HCT116 (cell line): Measurements from ENCODE around the gene IQGAP3. TPM values are rescaled to one million over a fixed set of nuclear protein-coding genes. Genes with fewer than 3 reads are reported as not detected.

Experiments
- ATAC-seq: fragments of 200-7000 bp; cut with Tn5 transposase; 2 replicates; pipeline ENCODE4 v1.9.1; 2020; ENCODE audit warnings: mild to moderate bottlenecking, moderate library complexity
- BruUV-seq: library from RNA; stranded (reverse); fragments of 400-500 nt; replicated peaks from 2 replicates; lab custom pipeline; 2021; lab: Mats Ljungman, UMichigan
- CTCF ChIA-PET: fragments of 300-600 bp; sonication (Branson Sonifier 250); formaldehyde crosslinking; loops from one replicate; lab custom pipeline; 2021; ENCODE audit warnings: antibody characterized with exemption; lab: Charles Lee
- POLR2A ChIA-PET: fragments of 300-600, 350-600 bp; sonication (Branson Sonifier 250); formaldehyde crosslinking; loops from one replicate; lab custom pipeline; 2021; ENCODE audit warnings: antibody characterized with exemption; lab: Charles Lee
- RAD21 ChIA-PET, 2 experiments: fragments of 300-600 bp; sonication (Branson Sonifier 250); formaldehyde crosslinking; loops; one replicate each; lab custom pipeline; 2023; ENCODE audit warnings: low total read pairs in 2 of 2; ENCODE audit not compliant: uncharacterized antibody in 2 of 2, unreplicated experiment in 2 of 2, low non-redundant PET in 1 of 2; lab: Charles Lee
- DNase-seq: peaks from one replicate; pipeline ENCODE4 v3.0.0-alpha.2; 2010; ENCODE audit warnings: low read depth, low spot score
- H2AFZ ChIP-seq: fragments of 200-600 bp; shearing (Covaris generic), sonication (generic); 2 replicates; pipeline ENCODE4 v1.6.1; 2017; ENCODE audit warnings: low read depth, mixed run types, mixed read lengths, antibody characterized with exemption, low read length; ENCODE audit not compliant: poor library complexity, severe bottlenecking
- H3K27ac ChIP-seq: 2 replicates; pipeline ENCODE4 v1.5.1; 2012; ENCODE audit warnings: low read depth, low read length
- H3K27me3 ChIP-seq: fragments of 200-600 bp; sonication (generic); 2 replicates; pipeline ENCODE4 v1.6.1; 2016; ENCODE audit warnings: mixed run types, low read length, mixed read lengths; ENCODE audit not compliant: insufficient read depth
- H3K36me3 ChIP-seq, 2 experiments: fragments of 200-500 bp in 1 of 2; fragments of 200-600 bp in 1 of 2; sonication (Bioruptor generic) in 1 of 2; sonication (generic) in 1 of 2; 2 replicates each; pipeline versions ENCODE4 v1.5.1 to v1.6.1; 2014 to 2016; ENCODE audit warnings: low read length in 2 of 2, inconsistent platforms in 1 of 2, mixed read lengths in 1 of 2, mixed run types in 1 of 2; ENCODE audit not compliant: insufficient read depth in 2 of 2, control insufficient read depth in 1 of 2
- H3K4me1 ChIP-seq, 2 experiments: fragments of 200-600 bp in 1 of 2; sonication (generic) in 1 of 2; 2 replicates each; pipeline versions ENCODE4 v1.5.1 to v1.6.1; 2012 to 2017; ENCODE audit warnings: low read length in 2 of 2, inconsistent platforms in 1 of 2, mild to moderate bottlenecking in 1 of 2, mixed read lengths in 1 of 2, mixed run types in 1 of 2, moderate library complexity in 1 of 2; ENCODE audit not compliant: insufficient read depth in 2 of 2, control insufficient read depth in 1 of 2
- H3K4me2 ChIP-seq: fragments of 200-600 bp; sonication (generic); 2 replicates; pipeline ENCODE4 v1.6.1; 2017; ENCODE audit warnings: mixed run types, low read length, mixed read lengths
- H3K4me3 ChIP-seq, 2 experiments: fragments of 200-600 bp in 1 of 2; sonication (generic) in 1 of 2; replicated peaks in 1 of 2; 2 replicates each; pipeline ENCODE4 v1.5.1; 2011 to 2016; ENCODE audit warnings: low read length in 2 of 2, control low read depth in 1 of 2, low read depth in 1 of 2, mild to moderate bottlenecking in 1 of 2, mixed read lengths in 1 of 2, mixed run types in 1 of 2
- H3K79me2 ChIP-seq: fragments of 200-600 bp; sonication (generic); 2 replicates; pipeline ENCODE4 v1.6.1; 2017; ENCODE audit warnings: mild to moderate bottlenecking, mixed run types, low read length, moderate library complexity, mixed read lengths; ENCODE audit not compliant: insufficient read depth
- H3K9ac ChIP-seq: fragments of 200-600 bp; sonication (generic); 2 replicates; pipeline ENCODE4 v1.6.1; 2016; ENCODE audit warnings: low read length, mixed read lengths
- H3K9me2 ChIP-seq: fragments of 200-600 bp; sonication (generic), shearing (Covaris generic); 2 replicates; pipeline ENCODE4 v1.6.1; 2017; ENCODE audit warnings: mixed run types, mild to moderate bottlenecking, moderate library complexity; ENCODE audit not compliant: insufficient read depth
- H3K9me3 ChIP-seq, 2 experiments: fragments of 200-500 bp in 1 of 2; fragments of 200-600 bp in 1 of 2; sonication (Bioruptor generic) in 1 of 2; sonication (generic) in 1 of 2; 2 replicates each; pipeline ENCODE4 v1.6.1; 2014 to 2017; ENCODE audit warnings: low read length in 2 of 2, mixed read lengths in 2 of 2, inconsistent platforms in 1 of 2, low read depth in 1 of 2, mild to moderate bottlenecking in 1 of 2, mixed run types in 1 of 2, moderate library complexity in 1 of 2; ENCODE audit not compliant: control insufficient read depth in 1 of 2, insufficient read depth in 1 of 2
- H4K20me1 ChIP-seq: fragments of 200-600 bp; sonication (generic), shearing (Covaris generic); 2 replicates; pipeline ENCODE4 v1.6.1; 2017; ENCODE audit warnings: mixed run types, mild to moderate bottlenecking, moderate library complexity; ENCODE audit not compliant: insufficient read depth
- CEBPB ChIP-seq: IDR thresholded peaks from 2 replicates; pipeline ENCODE4 v1.6.1; 2012; ENCODE audit warnings: low read depth
- ELF1 ChIP-seq: IDR thresholded peaks from 2 replicates; pipeline ENCODE4 v1.6.1; 2012; ENCODE audit warnings: low read depth, borderline replicate concordance
- JUND ChIP-seq: IDR thresholded peaks from 2 replicates; pipeline ENCODE4 v1.6.1; 2012
- POLR2A ChIP-seq: IDR thresholded peaks from 2 replicates; pipeline ENCODE4 v1.7.0; 2011; ENCODE audit warnings: borderline replicate concordance; ENCODE audit not compliant: insufficient read depth, insufficient read length; ENCODE audit errors: extremely low read depth
- SRF ChIP-seq: IDR thresholded peaks from 2 replicates; pipeline ENCODE4 v1.6.1; 2012; ENCODE audit warnings: low read depth
- ZNF274 ChIP-seq: fragments of 200-500 bp; sonication (Bioruptor generic); IDR thresholded peaks from 2 replicates; pipeline ENCODE4 v1.6.1; 2014; ENCODE audit warnings: mild to moderate bottlenecking, low read depth, low read length, inconsistent platforms
- intact Hi-C: fragments of 100-400 bp; cut with micrococcal nuclease; formaldehyde crosslinking; loops from 2 replicates; pipeline ENCODE4 v1.10.0; 2022
- total RNA-seq: library from RNA; stranded (reverse); gene quantifications from one replicate; pipeline ENCODE4 v1.2.1, GENCODE V29; 2021; ENCODE audit not compliant: unreplicated experiment
- TF ChIP-seq, protein P1 (sequence below): IDR thresholded peaks from 2 replicates; pipeline ENCODE4 v1.6.1; 2012

The IQGAP3 gene
- total RNA-seq, 1 experiment from 2014 or later, result 38.8 TPM

DNA sequence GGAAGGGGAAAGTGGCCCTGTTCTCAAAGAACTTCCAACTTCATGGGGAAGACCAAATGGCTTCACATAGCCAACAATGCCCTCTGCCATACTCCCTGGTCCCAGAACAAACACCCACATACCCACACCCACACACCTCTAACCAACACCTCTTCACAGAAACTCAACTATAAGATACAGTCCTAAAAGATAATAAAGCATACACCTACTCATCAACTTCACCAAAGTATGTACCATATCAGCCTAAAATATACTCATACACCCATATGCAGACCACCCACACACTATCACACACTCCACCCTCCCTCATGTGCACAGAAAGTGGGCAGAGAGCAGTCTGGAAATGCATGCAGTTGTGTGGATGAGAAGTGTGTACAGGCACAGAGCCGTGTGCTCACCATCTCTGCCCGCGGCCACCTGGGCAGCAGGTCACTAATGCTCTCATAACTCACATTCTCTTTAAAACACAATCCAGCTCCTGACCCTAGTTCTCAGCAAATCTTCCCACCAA, 27.7 kb downstream of the IQGAP3 start:
- intact Hi-C loops, result no loop called here
- no peaks in the 10 kb centered on the region for H4K20me1 ChIP-seq
- ChIA-PET RAD21 (no interaction called here), POLR2A (no interaction called here), CTCF (no interaction called here)
- ATAC-seq (no peak), DNase-seq (no peak)
- H3K9ac ChIP-seq, result no peak overlapping the region
- no peak for TF ChIP-seq POLR2A
- TF ChIP-seq ELF1, result no peak
- no peak for TF ChIP-seq CEBPB
- no TSS peak for BruUV-seq
- no peak overlapping the region for H3K4me3 ChIP-seq
- H3K27ac ChIP-seq, result no peak overlapping the region
- no peaks in the 10 kb centered on the region for H3K9me3 ChIP-seq
- peaks cover 8 to 13% of the 10 kb centered on the region in 2 experiments; a peak in 3 of 4 replicates for H3K36me3 ChIP-seq
- H3K79me2 ChIP-seq, result no peaks in the 10 kb centered on the region
- H3K9me2 ChIP-seq, result no peaks in the 10 kb centered on the region
- no peak overlapping the region for H2AFZ ChIP-seq
- H3K4me2 ChIP-seq, result no peak overlapping the region
- no peaks in the 10 kb centered on the region for H3K27me3 ChIP-seq
- H3K4me1 ChIP-seq, result no peaks in the 10 kb centered on the region

DNA sequence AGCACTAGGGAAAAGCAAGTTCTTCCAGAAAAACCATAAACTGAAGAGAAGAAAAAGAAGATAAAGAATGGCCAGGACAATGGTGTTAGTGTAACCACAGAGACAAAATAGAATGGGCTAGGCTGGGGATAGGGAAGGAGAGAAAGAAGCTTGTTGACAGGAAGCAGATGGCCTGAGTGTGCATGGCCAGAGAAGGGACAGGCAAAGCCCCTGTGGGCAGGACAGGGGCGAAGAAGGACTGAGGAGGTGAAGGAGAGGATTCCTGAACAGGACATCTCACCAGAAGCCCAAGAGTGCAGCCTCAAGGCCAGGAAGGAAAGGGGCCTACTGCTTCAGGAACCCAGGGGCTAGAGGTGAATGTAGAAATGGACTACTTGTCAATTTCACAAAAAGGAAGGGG, 29.3 kb downstream of the IQGAP3 start:
- no peak for ATAC-seq
- H3K79me2 ChIP-seq, result no peaks in the 10 kb centered on the region
- no peaks in the 10 kb centered on the region for H3K9me3 ChIP-seq
- TF ChIP-seq JUND, result no peak
- TF ChIP-seq ZNF274, result no peak
- TF ChIP-seq, protein P1, sequence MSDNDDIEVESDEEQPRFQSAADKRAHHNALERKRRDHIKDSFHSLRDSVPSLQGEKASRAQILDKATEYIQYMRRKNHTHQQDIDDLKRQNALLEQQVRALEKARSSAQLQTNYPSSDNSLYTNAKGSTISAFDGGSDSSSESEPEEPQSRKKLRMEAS, result no peak
- TF ChIP-seq SRF, result no peak
- no peaks in the 10 kb centered on the region for H3K9me2 ChIP-seq
- H3K27me3 ChIP-seq, result no peaks in the 10 kb centered on the region
- ChIA-PET POLR2A (no interaction called here), RAD21 (no interaction called here), CTCF (no interaction called here)
- no peaks in the 10 kb centered on the region for H4K20me1 ChIP-seq
- no TSS peak for BruUV-seq
- H3K27ac ChIP-seq, result no peak overlapping the region
- H3K36me3 ChIP-seq, result peaks cover 17 to 19% of the 10 kb centered on the region in 2 experiments
- no peak overlapping the region for H2AFZ ChIP-seq
- no peak overlapping the region for H3K4me3 ChIP-seq
- H3K9ac ChIP-seq, result no peak overlapping the region
- intact Hi-C loops, result no loop called here
- DNase-seq, result no peak
- no peaks in the 10 kb centered on the region for H3K4me1 ChIP-seq
- no peak overlapping the region for H3K4me2 ChIP-seq
